GM12865 (cell line): Measurements from ENCODE around the gene KYNU.
"Not testable (repeated sequence)": the region's sequence is repeated elsewhere in the genome, so short reads cannot be mapped to it uniquely, and the experiment has no call there.

Source experiments
- DNase-seq: peaks from one replicate; pipeline ENCODE4 v3.0.0; 2010; ENCODE audit warnings: low read depth
- H3K4me3 ChIP-seq: 2 replicates; pipeline ENCODE4 v1.5.1; 2011; ENCODE audit warnings: mild to moderate bottlenecking, low read depth, low read length, control low read depth
- CTCF ChIP-seq: IDR thresholded peaks from 2 replicates; pipeline ENCODE4 v1.5.1; 2011; ENCODE audit warnings: low read length, control low read depth, low read depth, inconsistent platforms; ENCODE audit not compliant: insufficient read depth; ENCODE audit errors: missing control alignments

Gene KYNU

GRCh38 chr2:142878031-142878678 is 691 bp downstream of the KYNU start:
- DNase-seq = no peak
- TF ChIP-seq CTCF = no peak
- peak overlapping the region; percentile 95 for H3K4me3 ChIP-seq

- TF ChIP-seq CTCF = no peak
- no peak for DNase-seq
- H3K4me3 ChIP-seq = peak overlapping the region; percentile 95
Measured at GRCh38 chr2:142879151-142879550, 1.7 kb downstream of the KYNU start.

- DNase-seq = no peak
Measured at GRCh38 chr2:142880279-142880678, 2.8 kb downstream of the KYNU start.

GRCh38 chr2:142881619-142882018 is 4.2 kb downstream of the KYNU start:
- H3K4me3 ChIP-seq = no peak overlapping the region
- DNase-seq = no peak
- no peak for TF ChIP-seq CTCF

More at GRCh38 chr2:142880279-142880678, 2.8 kb downstream of the KYNU start:
- H3K4me3 ChIP-seq = peak overlapping the region; percentile 95
- no peak for TF ChIP-seq CTCF

GRCh38 chr2:142882500-142882899 is 5.0 kb downstream of the KYNU start:
- not testable (repeated sequence) for H3K4me3 ChIP-seq

GRCh38 chr2:142883526-142883925 is 6.1 kb downstream of the KYNU start:
- no peak overlapping the region for H3K4me3 ChIP-seq
- TF ChIP-seq CTCF = no peak
- no peak for DNase-seq

More at GRCh38 chr2:142882500-142882899, 5.0 kb downstream of the KYNU start:
- DNase-seq = not testable (repeated sequence)

GRCh38 chr2:142885543-142885942 is 8.1 kb downstream of the KYNU start:
- H3K4me3 ChIP-seq = no peak overlapping the region
- DNase-seq = no peak
- TF ChIP-seq CTCF = no peak

- TF ChIP-seq CTCF = no peak
- DNase-seq = peak; percentile 86
- no peak overlapping the region for H3K4me3 ChIP-seq
Measured at GRCh38 chr2:142892715-142893114, 15.3 kb downstream of the KYNU start.
